Thoracic aorta (tissue), 2 donors: ENCODE measurements around the gene MCTP2. TPM values are rescaled to one million over a fixed set of nuclear protein-coding genes. Genes with fewer than 3 reads are reported as not detected.
"Not testable (repeated sequence)": the region's sequence is repeated elsewhere in the genome, so short reads cannot be mapped to it uniquely, and the experiment has no call there.

Experiments used
- ATAC-seq: fragments of 150-250 bp; one replicate; pipeline ENCODE4 v1.8.0; 2017; ENCODE audit warnings: low read depth; ENCODE audit not compliant: insufficient number of reproducible peaks, low FRiP score
- DNase-seq: peaks from one replicate; pipeline ENCODE4 v3.0.0-alpha.2; 2020; ENCODE audit warnings: low spot score
- H3K27ac ChIP-seq, 2 donors: fragments of 200-600 bp; sonication (generic); 1 replicate in 1 of 2; 2 replicates in 1 of 2; pipeline ENCODE4 v1.5.1; 2016; ENCODE audit warnings: mild to moderate bottlenecking in 2 of 2, moderate library complexity in 2 of 2
- H3K27me3 ChIP-seq: fragments of 200-600 bp; sonication (generic); replicated peaks from 2 replicates; pipeline ENCODE4 v1.6.0; 2016; ENCODE audit warnings: mild to moderate bottlenecking; ENCODE audit not compliant: insufficient read depth
- H3K36me3 ChIP-seq: fragments of 200-600 bp; sonication (generic); one replicate; pipeline ENCODE4 v1.5.1; 2016
- H3K4me1 ChIP-seq, 2 donors: fragments of 200-600 bp; sonication (generic); 1 replicate in 1 of 2; 2 replicates in 1 of 2; pipeline versions ENCODE4 v1.5.1 to v1.6.0; 2016; ENCODE audit warnings: low read depth in 2 of 2, mild to moderate bottlenecking in 1 of 2; ENCODE audit not compliant: control insufficient read depth in 1 of 2
- H3K4me3 ChIP-seq: fragments of 200-600 bp; sonication (generic); 2 replicates; pipeline ENCODE4 v1.5.1; 2016; ENCODE audit warnings: mild to moderate bottlenecking
- H3K9me3 ChIP-seq: fragments of 200-600 bp; sonication (generic); 2 replicates; pipeline ENCODE4 v1.5.1; 2016
- total RNA-seq, 2 donors: library from RNA; depleted of rRNA; stranded (reverse); fragments of >200 nt; gene quantifications; one replicate each; pipeline versions ENCODE4 v1.1.0 to v1.2.3, GENCODE V29; 2016
- TF ChIP-seq, protein P1 (sequence below): fragments of 200-600 bp; sonication (generic); IDR thresholded peaks from one replicate; pipeline ENCODE4 v1.5.1; 2019; ENCODE audit warnings: antibody characterized with exemption

MCTP2 gene
- total RNA-seq, 2 donors from 2014 or later, result 15.7 to 16.6 TPM

DNA sequence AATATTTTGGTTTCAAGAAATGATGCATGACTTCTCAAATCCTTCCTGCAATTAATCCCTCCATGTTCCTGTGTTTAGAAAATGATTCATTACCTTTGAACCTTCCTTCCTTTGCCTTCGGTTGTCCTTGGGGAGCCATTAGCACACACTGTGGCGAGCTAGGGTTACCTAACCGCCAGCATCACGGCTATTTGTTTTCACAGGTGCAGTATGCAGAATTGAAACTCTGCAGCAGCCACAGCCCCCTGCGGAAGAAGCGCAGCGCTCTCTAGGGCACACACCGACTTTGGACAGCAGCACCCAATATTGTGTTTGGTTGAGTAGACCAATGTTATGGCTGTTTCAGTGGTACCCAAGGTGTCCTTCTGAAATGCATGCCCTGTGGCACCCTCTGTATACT, 247.4 kb downstream of the MCTP2 start:
- Histone ChIP-seq H3K36me3 (no peaks in the 10 kb centered on the region), H3K9me3 (no peaks in the 10 kb centered on the region), H3K27ac (no peak overlapping the region), H3K4me3 (no peak overlapping the region), H3K27me3 (no peaks in the 10 kb centered on the region), H3K4me1 (no peaks in the 10 kb centered on the region)
- ATAC-seq (no peak), DNase-seq (no peak)
- TF ChIP-seq, protein P1, sequence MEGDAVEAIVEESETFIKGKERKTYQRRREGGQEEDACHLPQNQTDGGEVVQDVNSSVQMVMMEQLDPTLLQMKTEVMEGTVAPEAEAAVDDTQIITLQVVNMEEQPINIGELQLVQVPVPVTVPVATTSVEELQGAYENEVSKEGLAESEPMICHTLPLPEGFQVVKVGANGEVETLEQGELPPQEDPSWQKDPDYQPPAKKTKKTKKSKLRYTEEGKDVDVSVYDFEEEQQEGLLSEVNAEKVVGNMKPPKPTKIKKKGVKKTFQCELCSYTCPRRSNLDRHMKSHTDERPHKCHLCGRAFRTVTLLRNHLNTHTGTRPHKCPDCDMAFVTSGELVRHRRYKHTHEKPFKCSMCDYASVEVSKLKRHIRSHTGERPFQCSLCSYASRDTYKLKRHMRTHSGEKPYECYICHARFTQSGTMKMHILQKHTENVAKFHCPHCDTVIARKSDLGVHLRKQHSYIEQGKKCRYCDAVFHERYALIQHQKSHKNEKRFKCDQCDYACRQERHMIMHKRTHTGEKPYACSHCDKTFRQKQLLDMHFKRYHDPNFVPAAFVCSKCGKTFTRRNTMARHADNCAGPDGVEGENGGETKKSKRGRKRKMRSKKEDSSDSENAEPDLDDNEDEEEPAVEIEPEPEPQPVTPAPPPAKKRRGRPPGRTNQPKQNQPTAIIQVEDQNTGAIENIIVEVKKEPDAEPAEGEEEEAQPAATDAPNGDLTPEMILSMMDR, result no peak

DNA sequence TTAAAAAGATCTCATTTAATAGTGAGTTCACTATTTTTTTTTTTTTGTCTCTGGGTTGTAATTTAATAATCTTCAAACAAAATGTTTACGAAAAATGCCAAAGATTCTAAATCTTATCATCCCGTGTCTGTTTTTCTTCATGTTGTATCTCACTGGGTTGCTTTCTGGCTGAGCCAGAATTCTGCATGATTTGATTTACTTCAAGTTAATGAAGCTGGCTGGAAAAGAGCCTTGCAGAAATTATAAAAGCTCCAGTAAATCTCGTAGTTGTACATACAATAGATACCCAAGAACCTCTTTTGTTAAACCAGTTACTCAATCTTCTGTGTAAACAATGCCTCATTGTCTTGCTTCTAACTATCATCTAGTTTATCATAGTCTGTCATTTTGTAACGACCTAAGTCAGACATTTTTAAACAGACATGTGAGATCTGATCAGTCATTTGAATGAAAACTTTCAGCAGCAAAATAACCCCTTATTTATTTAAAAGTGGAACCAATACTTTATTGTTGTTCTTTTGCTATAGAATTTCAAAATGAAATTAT, 249.0 kb downstream of the MCTP2 start:
- DNase-seq, result no peak
- Histone ChIP-seq H3K9me3 (no peaks in the 10 kb centered on the region), H3K36me3 (no peaks in the 10 kb centered on the region), H3K27ac (no peak overlapping the region), H3K4me3 (no peak overlapping the region), H3K27me3 (no peaks in the 10 kb centered on the region), H3K4me1 (no peaks in the 10 kb centered on the region)
- TF ChIP-seq, protein P1, result no peak
- no peak for ATAC-seq

GRCh38 chr15:94485148-94485719, 253.9 kb downstream of the MCTP2 start:
- Histone ChIP-seq H3K4me3 (no peak overlapping the region), H3K4me1 (no peaks in the 10 kb centered on the region), H3K36me3 (no peaks in the 10 kb centered on the region), H3K9me3 (no peaks in the 10 kb centered on the region), H3K27me3 (no peaks in the 10 kb centered on the region), H3K27ac (no peak overlapping the region)
- TF ChIP-seq, protein P1, result no peak
- no peak for ATAC-seq
- no peak for DNase-seq

GRCh38 chr15:94487635-94488034, 256.3 kb downstream of the MCTP2 start:
- H3K9me3 ChIP-seq, result no peaks in the 10 kb centered on the region
- no peak overlapping the region for H3K27ac ChIP-seq
- no peaks in the 10 kb centered on the region for H3K4me1 ChIP-seq
- H3K4me3 ChIP-seq, result no peak overlapping the region
- ATAC-seq, result no peak
- DNase-seq, result no peak
- TF ChIP-seq, protein P1, result no peak
- no peaks in the 10 kb centered on the region for H3K27me3 ChIP-seq
- H3K36me3 ChIP-seq, result no peaks in the 10 kb centered on the region

- Histone ChIP-seq H3K27me3 (no peaks in the 10 kb centered on the region), H3K4me1 (no peaks in the 10 kb centered on the region), H3K9me3 (no peaks in the 10 kb centered on the region), H3K36me3 (no peaks in the 10 kb centered on the region), H3K4me3 (no peak overlapping the region), H3K27ac (no peak overlapping the region)
- DNase-seq (no peak), ATAC-seq (no peak)
- TF ChIP-seq, protein P1, result no peak
Observed at GRCh38 chr15:94493176-94493575, 261.8 kb downstream of the MCTP2 start.

DNA sequence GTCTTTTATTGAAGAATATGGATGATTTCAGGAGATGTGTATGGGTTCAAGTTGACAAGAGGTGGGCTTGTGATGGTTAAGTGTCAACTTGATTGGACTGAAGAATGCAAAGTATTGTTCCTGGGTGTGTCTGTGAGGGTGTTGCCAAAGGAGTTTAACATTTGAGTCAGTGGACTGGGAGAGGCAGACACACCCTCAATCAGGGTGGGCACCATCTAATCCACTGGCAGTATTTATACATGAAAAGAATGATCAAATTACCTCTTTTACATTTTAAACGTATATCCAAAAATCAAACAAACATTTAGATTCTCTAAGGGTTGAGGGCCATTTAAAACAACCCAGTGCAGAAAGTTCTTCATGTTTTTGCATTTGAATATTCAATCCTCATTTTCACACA, 262.2 kb downstream of the MCTP2 start:
- H3K4me3 ChIP-seq, H3K36me3 ChIP-seq, H3K27ac ChIP-seq, H3K27me3 ChIP-seq, H3K4me1 ChIP-seq, ATAC-seq, H3K9me3 ChIP-seq, DNase-seq: not testable (repeated sequence)
